CD4-positive, alpha-beta T cell treated with Interleukin-15 for 1 hour (primary cell): Measurements from ENCODE around the gene PTGDR2.

Experiments used
- DNase-seq: peaks from one replicate; pipeline ENCODE4 v3.0.0-alpha.2; 2020

PTGDR2 gene

GRCh38 chr11:60855726-60856633 lies at the start of gene PTGDR2:
PTGDR2 (minus strand) TSS chr11:60855950; CDS start chr11:60853722, 2,228 bp downstream.
- DNase-seq: no peak

GRCh38 chr11:60905047-60905446 lies 49.3 kb upstream of the PTGDR2 start:
- no peak for DNase-seq

GRCh38 chr11:60902625-60903024 lies 46.9 kb upstream of the PTGDR2 start:
- DNase-seq: no peak

- DNase-seq: no peak
Observed at GRCh38 chr11:60900673-60901404, 45.1 kb upstream of the PTGDR2 start.

GRCh38 chr11:60899977-60900376 lies 44.2 kb upstream of the PTGDR2 start:
- DNase-seq: no peak

- no peak for DNase-seq
Observed at GRCh38 chr11:60899046-60899936, 43.5 kb upstream of the PTGDR2 start.

GRCh38 chr11:60897496-60897895 lies 41.7 kb upstream of the PTGDR2 start:
- DNase-seq: no peak

- no peak for DNase-seq
Observed at GRCh38 chr11:60895687-60896086, 39.9 kb upstream of the PTGDR2 start.

- DNase-seq: no peak
Observed at GRCh38 chr11:60891103-60891741, 35.5 kb upstream of the PTGDR2 start.

GRCh38 chr11:60890696-60891095 lies 34.9 kb upstream of the PTGDR2 start:
- DNase-seq: no peak

- DNase-seq: no peak
Observed at GRCh38 chr11:60889869-60890311, 34.1 kb upstream of the PTGDR2 start.

- DNase-seq: no peak
Observed at GRCh38 chr11:60887556-60887955, 31.8 kb upstream of the PTGDR2 start.

- no peak for DNase-seq
Observed at GRCh38 chr11:60880643-60881282, 25.0 kb upstream of the PTGDR2 start.

- no peak for DNase-seq
Observed at GRCh38 chr11:60879971-60880588, 24.3 kb upstream of the PTGDR2 start.

GRCh38 chr11:60879104-60879503 lies 23.4 kb upstream of the PTGDR2 start:
- no peak for DNase-seq

- DNase-seq: no peak
Observed at GRCh38 chr11:60878245-60879101, 22.7 kb upstream of the PTGDR2 start.

GRCh38 chr11:60876168-60876485 lies 20.4 kb upstream of the PTGDR2 start:
- DNase-seq: no peak

- no peak for DNase-seq
Observed at GRCh38 chr11:60875366-60876167, 19.8 kb upstream of the PTGDR2 start.
